ENCODE measurements around the gene ATG2B.

DNA sequence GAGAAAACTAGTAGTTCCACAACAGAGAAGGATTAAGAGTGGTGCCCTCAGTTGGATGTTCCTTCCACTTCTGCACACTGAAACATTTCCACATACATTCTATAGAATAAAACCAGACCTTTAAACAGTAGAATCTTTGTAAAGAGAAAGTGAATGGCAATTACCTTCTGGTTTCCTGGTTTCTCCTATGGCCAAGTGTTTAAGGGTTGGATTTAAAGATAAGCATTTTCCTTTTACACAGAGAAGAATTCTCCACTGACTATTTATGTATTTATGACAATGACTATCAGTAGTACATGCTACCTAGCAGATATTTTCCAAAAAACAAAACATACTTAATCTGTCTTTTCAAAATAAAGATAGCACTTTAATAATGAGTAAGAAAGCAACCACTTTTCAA is 3.2 kb downstream of the ATG2B start:
- TF ChIP-seq, protein P1, sequence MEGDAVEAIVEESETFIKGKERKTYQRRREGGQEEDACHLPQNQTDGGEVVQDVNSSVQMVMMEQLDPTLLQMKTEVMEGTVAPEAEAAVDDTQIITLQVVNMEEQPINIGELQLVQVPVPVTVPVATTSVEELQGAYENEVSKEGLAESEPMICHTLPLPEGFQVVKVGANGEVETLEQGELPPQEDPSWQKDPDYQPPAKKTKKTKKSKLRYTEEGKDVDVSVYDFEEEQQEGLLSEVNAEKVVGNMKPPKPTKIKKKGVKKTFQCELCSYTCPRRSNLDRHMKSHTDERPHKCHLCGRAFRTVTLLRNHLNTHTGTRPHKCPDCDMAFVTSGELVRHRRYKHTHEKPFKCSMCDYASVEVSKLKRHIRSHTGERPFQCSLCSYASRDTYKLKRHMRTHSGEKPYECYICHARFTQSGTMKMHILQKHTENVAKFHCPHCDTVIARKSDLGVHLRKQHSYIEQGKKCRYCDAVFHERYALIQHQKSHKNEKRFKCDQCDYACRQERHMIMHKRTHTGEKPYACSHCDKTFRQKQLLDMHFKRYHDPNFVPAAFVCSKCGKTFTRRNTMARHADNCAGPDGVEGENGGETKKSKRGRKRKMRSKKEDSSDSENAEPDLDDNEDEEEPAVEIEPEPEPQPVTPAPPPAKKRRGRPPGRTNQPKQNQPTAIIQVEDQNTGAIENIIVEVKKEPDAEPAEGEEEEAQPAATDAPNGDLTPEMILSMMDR (IDR thresholded peaks at IDR 0.05; ENCODE audit: low read depth, low read length), result no peak
- TF ChIP-seq EZH2phosphoT487 (IDR thresholded peaks at IDR 0.05; ENCODE audit: low read depth), result no peak
